ENCODE results near the gene SMIM14.
"Not testable (repeated sequence)": the region's sequence is repeated elsewhere in the genome, so short reads cannot be mapped to it uniquely, and the experiment has no call there.

Gene SMIM14

DNA sequence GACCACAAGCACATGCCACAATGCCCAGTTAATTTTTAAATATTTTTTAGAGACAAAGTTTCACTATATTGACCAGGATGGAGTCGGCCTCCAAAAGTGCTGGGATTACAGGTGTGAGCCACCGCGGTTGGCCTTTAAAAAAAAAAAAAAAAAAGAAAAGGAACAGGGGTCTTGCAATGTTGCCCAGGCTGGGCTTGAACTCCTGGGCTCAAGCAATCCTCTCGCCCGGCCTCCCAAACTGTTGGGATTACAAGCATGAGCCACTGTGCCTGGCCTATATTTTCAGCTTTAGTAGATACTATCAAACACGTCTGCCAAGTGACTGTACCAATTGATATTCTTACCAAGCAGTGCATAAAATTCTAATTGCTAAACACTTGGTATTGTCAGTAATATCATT lies 120.2 kb downstream of the SMIM14 start:
- no peak overlapping the region for H3K27ac ChIP-seq
- TF ChIP-seq CTCF (conservative IDR thresholded peaks at IDR 0.05): no peak

DNA sequence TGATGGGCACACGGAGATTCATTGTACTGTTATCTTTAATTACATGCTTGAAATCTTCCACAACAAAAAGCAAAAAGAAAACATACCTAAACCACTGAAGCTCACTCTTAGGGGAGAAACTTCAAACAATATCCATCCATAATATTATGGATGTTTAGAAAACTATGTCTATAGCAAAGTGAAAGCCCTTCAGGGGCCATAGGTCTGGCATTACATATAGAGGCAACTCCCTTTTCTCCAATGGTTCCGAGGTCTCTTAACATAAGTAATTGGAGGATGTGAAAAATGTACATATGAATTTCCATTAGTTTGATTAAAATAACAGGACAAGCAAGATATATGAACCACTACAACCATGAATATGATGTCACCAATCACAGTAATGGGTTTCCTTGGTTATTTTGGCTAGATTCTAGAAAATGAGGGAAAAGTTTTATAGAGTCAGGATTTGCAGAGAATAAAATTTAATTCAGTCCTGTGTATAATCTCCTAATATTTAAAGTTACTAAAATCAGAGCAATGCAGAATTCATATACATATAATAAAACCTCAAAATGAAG lies 122.2 kb downstream of the SMIM14 start:
- peak overlapping the region; percentile 72 for H3K27ac ChIP-seq
- no peak for TF ChIP-seq CTCF (conservative IDR thresholded peaks at IDR 0.05)

DNA sequence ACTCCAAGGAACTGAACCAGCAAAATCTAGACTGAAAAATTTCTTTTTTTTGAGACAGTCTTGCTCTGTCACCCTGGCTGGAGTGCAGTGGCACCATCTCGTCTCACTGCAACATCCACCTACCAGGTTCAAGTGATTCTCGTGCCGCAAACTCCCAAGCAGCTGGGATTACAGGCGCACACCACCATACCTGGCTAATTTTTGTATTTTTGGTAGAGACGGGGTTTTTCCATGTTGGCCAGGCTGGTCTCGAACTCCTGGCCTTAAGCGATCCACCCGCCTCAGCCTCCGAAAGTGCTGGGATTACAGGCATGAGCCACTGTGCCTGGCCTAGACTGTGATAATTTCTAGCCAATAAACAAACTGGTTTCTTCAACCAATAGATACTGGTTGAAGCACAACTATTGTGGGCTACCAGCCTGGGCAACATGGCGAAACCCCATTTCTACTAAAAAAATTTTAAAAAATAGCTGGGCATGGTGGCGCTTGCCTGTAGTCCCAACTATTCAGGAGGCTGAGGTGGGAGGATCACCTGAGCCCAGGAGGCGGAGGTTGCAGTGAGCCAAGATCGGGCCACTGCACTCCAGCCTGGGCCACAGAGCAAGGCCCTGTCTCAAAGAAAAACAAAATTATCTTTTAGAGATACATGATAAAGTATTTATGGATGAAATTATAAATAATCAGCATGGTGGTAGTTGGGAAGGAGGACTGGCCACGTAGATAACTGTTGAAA lies 122.8 kb downstream of the SMIM14 start:
- peak overlapping the region; percentile 72 for H3K27ac ChIP-seq

- H3K27ac ChIP-seq: peak overlapping the region; percentile 72
- TF ChIP-seq CTCF (conservative IDR thresholded peaks at IDR 0.05): no peak
Measured at GRCh38 chr4:39514888-39515401, 123.7 kb downstream of the SMIM14 start.

GRCh38 chr4:39514266-39514665 lies 124.4 kb downstream of the SMIM14 start:
- peak overlapping the region; percentile 72 for H3K27ac ChIP-seq

- H3K27ac ChIP-seq: no peak overlapping the region
- no peak for TF ChIP-seq CTCF (conservative IDR thresholded peaks at IDR 0.05)
Measured at GRCh38 chr4:39510348-39510929, 128.2 kb downstream of the SMIM14 start.

DNA sequence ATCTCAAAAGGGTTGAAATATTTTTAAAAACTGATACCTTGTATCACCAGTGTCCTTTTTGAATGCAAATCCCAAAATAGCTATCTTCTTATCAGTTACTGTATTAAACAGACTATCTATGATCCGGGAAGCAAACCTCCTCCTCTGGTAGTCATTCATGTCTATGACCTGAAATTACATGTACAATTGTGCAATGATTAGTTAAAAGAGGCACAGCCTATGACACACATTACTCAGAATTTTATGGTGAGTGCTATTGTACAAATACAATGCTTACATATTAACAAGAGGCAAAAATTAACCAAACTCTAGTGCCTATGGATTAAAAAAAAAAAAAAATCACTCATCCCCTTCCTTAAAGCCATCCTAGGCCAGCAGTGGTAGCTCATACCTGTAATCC lies 133.1 kb downstream of the SMIM14 start:
- H3K27ac ChIP-seq: no peak overlapping the region
- no peak for TF ChIP-seq CTCF (conservative IDR thresholded peaks at IDR 0.05)

DNA sequence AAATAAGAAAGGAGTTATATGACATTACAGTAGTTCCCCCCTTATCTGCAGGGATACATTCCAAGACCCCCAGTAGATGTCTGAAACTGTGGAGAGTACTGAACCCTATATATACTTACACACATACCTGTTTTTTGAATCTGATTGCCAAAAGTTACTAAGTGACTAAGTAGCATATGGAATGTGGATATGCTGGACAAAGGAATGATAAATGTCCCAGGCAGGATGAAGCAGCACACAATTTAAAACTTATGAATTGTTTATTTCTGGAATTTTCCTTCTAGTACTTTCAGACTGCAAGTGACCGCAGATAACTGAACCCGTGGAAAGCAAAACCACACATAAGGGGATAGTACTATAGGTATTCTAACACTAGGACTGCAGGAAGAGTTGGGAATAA lies 134.1 kb downstream of the SMIM14 start:
- no peak for TF ChIP-seq CTCF (conservative IDR thresholded peaks at IDR 0.05)
- H3K27ac ChIP-seq: no peak overlapping the region

DNA sequence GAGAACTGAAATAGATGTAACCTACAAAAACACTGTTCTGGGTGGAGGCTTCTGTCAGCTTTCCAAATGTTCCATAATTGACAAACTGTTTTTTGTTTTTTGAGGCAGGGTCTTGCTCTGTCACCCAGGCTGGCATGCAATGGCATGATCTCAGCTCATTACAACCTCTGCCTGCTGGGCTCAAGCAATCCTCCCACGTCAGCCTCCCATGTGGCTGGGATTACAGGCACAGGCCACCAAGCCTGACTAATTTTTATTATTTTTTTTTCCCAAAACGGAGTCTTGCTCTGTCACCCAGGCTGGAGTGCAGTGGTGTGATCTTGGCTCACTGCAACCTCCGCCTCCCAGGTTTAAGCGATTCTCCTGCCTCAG lies 136.0 kb downstream of the SMIM14 start:
- H3K27ac ChIP-seq: not testable (repeated sequence)
